HG02759 (cell line): ENCODE results near the gene NKX2-4.
"Not testable (repeated sequence)": the region's sequence is repeated elsewhere in the genome, so short reads cannot be mapped to it uniquely, and the experiment has no call there.

Experiments used
- ATAC-seq: cut with Tn5 transposase; IDR thresholded peaks from one replicate; pipeline ENCODE4 v1.9.1; 2021; ENCODE audit warnings: mild to moderate bottlenecking, moderate library complexity; ENCODE audit not compliant: unreplicated experiment

The NKX2-4 gene

GRCh38 chr20:21394551-21394950, 2.8 kb downstream of the NKX2-4 start:
- ATAC-seq: no peak

GRCh38 chr20:21393816-21394519, 3.4 kb downstream of the NKX2-4 start:
- no peak for ATAC-seq

- ATAC-seq: no peak
Measured at GRCh38 chr20:21393166-21393565, 4.2 kb downstream of the NKX2-4 start.

DNA sequence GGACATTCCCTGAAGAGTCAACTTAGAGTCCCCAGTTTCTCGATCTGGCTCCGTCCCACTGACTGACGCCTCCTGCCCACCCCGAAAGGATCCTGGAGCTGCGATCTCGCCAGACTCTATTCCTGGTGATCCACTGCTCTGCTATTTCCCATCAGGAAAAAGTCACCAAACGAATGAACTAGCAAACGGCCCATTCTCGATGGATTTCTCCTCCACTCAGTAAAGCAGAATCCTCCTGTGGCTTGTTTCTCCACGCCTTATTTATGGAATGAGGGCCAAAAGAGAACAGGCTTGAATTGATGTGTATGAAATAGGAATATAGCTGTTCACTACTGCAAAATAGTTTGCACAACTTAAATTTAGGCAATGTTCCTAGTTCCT, 5.4 kb downstream of the NKX2-4 start:
- ATAC-seq: no peak

DNA sequence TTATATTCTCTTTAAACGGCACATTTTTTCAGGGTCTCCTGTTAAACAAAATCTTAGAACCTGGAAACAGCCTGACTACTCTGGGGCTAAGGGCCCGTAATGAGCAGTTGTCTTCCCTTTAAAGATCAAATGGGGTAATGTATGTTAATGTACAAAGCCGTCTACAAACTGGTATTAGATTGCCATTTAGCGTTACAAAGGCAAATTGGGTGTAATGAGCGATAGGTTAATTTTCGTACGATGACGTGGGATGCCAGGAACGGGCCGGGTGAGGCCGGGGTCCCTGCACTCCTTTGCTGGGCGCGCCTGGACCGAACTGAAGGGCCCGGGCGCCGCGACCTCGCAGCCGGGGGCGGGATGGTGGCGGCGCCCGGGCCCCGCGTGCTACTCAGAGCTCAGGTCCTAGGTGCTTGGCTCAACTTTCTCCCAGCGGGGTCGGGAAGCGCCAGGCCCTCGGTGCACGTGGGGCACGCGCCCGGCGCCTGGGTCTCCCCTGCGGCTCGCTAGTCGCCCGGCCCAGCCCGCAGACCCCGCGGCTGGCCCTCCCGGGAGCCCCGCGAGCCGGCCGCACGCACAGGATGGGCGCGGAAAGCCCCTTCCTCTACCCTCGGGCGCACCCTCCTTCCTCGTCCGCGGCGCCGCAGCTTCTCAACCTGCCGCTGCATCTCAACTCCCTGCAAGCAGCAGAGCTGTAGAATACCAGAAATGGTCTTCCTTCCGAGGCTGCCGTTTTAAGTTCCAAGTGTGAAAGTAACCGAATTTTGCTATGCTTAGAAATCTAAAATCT, 5.9 kb downstream of the NKX2-4 start:
- peak; percentile 49 for ATAC-seq

GRCh38 chr20:21390768-21391167, 6.6 kb downstream of the NKX2-4 start:
- ATAC-seq: no peak

- no peak for ATAC-seq
Measured at GRCh38 chr20:21389368-21389767, 8.0 kb downstream of the NKX2-4 start.

DNA sequence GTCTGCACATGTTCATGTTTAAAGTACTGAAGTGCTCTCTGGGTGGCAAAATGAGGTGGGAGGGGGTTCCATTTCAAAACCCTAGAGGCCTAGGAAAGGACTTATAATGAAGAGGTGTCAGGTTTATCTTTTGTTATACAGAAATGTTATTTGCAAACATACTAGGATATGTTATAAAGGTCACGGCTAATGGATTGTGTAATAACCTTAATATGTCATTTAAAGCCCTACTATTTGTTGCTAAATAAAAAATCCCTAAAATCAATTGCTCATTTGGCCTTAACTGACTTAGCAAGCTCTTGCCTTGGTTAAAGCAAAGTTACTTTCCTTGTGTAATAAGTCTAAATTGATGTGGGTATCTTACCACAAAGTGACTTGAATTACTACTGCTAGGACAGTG, 8.8 kb downstream of the NKX2-4 start:
- ATAC-seq: no peak

DNA sequence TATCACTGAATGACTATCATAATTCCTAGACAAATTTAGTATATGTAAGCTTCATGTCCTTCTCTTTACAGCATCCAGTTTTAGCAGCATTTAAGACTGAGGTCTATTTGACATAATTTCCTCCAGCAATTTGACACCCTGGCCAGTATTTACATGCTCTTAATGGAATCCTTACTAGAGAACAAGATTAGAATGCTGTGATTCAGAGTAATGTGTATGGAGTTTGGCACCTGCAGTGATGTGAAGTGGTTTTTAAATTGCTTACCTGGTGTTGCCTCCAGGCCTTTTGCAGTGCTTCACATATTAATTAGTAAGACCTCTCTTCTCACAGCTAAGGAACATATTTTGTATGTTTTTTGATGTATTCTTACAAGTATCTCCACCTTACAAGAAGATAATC, 9.8 kb downstream of the NKX2-4 start:
- no peak for ATAC-seq

GRCh38 chr20:21386111-21386510, 11.2 kb downstream of the NKX2-4 start:
- no peak for ATAC-seq

DNA sequence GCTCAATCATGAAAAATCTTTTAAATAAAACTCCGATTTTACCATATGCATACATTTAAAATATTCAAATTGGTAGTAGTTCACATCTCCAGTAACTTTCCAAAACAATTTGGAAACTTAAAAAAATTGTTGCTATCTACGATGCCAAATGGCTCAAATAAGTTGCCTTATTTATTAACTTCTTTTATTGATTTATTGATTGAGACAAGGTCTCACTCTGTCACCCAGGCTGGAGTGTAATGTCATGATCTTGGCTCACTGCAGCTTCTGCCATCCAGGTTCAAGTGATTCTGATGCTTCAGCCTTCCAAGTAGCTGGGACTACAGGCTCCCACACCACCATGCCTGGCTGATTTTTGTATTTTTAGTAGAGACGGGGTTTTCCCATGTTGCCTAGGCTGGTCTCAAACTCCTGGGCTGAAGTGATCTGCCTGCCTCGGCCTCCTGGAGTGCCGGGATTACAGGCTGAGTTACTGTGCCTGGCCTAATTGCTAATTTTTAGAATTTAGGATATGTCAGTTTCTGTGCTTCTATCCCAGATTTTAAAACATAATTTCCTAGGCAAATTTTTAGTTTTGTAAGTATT, 12.9 kb downstream of the NKX2-4 start:
- no peak for ATAC-seq

DNA sequence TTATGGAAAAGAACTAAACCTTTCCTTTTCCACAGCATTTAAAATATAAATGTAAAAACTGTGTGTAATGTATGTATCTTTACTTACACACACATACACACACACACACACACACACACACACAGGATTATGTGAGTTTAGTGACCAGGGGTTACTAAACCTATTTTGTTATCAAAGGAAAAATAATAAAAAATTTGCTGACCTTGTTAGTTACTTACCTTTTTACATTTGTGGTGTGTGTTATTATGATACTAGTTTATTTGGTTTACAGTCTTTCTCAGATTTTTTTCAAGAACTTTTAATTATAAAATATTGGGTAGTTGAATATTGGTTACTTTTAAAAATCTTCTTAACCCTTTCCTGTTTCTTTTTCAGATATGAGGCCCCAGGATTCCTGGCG, 15.7 kb downstream of the NKX2-4 start:
- no peak for ATAC-seq

DNA sequence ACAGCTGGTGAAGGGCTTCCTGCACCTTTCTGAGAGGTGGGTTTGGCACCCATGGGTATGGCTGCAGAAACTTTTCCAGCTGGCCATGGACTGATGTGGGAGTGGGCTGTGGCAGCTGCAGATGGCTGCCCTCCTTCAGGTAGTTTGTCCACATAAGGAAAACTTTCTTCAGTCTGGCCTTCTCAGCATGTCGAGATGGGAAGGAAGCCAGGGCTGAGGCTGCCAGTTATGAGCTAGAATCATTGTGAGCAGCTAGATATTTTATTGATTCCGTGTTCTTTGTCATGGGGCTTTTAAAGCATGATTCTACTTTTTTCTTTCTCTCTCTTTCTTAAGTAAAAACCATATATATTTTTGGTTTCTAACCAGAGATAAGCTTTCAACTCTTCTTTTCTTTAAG, 16.6 kb downstream of the NKX2-4 start:
- ATAC-seq: no peak

- ATAC-seq: no peak
Measured at GRCh38 chr20:21378259-21378658, 19.1 kb downstream of the NKX2-4 start.

- no peak for ATAC-seq
Measured at GRCh38 chr20:21377701-21378100, 19.6 kb downstream of the NKX2-4 start.

GRCh38 chr20:21376626-21377025, 20.7 kb downstream of the NKX2-4 start:
- no peak for ATAC-seq

DNA sequence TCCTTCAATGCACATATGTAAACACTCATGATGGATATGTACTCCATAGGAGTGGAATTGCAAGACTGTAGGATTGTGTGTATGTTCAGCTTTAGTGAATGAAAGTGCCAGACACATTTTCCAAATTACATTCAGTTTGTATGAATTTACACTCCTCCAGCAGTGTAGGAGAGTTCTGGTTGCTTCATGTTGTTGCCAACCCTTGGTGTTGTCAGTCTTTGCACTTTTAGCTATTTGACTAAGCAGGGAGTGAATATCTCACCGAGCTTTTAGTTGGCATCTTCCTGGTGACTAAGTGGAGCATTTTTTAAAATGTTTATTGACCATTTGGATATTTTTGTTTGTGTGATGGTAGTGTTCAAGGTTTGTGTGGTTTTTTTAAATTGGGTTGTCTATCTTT, 23.9 kb downstream of the NKX2-4 start:
- ATAC-seq: no peak

- ATAC-seq: no peak
Measured at GRCh38 chr20:21372016-21372415, 25.3 kb downstream of the NKX2-4 start.

DNA sequence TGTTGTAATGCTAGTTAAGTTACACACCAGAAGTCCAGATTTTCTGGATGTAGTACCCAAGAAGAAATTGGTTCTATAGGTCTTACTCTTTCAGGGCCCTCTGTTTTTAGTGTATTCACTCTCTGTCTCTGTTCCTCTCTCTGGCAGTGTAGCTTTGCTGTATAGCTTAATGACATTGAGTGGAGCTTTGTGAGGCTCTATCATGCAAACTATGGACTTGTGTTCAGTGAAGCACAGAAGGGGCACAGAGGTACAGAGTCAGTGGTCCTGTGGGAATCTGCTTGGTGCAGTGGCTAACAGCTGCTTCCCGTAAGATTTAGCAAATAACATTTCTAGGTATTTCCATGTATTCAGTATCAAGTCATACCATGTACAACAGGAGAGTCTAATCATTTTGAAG, 26.1 kb downstream of the NKX2-4 start:
- ATAC-seq: no peak

GRCh38 chr20:21368791-21369190, 28.5 kb downstream of the NKX2-4 start:
- no peak for ATAC-seq

DNA sequence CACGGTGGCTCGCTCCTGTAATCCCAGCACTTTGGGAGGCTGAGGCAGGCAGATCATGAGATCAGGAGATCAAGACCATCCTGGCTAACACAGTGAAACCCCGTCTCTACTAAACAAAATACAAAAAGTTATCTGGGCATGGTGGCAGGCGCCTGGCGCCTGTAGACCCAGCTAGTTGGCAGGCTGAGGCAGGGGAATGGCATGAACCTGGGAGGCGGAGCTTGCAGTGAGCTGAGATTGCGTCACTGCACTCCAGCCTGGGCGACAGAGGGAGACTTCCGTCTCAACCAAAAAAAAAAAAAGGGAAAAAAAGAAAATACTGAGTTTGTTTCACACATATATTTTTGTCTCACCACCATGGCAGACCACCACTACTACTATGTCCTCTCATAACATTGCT, 31.1 kb downstream of the NKX2-4 start:
- not testable (repeated sequence) for ATAC-seq

GRCh38 chr20:21365771-21366170, 31.6 kb downstream of the NKX2-4 start:
- no peak for ATAC-seq
